ENCODE measurements around the gene WRAP53.

DNA sequence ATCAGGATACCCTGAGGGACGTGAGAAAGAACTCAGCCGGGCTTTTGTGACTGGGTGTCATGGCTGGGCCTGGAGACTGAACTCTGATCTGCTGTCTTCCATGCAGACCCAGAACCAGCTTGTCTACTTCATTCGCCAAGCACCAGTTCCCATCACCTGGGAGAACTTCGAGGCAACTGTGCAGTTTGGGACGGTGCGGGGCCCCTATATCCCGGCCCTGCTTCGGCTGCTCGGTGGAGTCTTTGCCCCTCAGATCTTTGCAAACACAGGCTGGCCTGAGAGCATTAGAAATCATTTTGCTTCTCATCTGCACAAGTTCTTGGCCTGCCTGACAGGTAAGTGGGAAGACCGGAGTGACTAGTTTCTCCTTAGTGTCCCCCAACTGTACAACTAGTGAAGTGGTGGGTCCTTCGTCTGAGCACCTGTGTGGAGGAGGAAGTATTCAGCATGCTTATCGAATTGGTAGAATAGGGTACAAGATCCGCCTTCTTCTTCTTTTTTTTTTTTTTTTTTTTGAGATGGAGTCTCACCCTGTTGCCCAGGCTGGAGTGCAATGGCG lies 44.8 kb downstream of the WRAP53 start:
- TF ChIP-seq, protein P1, sequence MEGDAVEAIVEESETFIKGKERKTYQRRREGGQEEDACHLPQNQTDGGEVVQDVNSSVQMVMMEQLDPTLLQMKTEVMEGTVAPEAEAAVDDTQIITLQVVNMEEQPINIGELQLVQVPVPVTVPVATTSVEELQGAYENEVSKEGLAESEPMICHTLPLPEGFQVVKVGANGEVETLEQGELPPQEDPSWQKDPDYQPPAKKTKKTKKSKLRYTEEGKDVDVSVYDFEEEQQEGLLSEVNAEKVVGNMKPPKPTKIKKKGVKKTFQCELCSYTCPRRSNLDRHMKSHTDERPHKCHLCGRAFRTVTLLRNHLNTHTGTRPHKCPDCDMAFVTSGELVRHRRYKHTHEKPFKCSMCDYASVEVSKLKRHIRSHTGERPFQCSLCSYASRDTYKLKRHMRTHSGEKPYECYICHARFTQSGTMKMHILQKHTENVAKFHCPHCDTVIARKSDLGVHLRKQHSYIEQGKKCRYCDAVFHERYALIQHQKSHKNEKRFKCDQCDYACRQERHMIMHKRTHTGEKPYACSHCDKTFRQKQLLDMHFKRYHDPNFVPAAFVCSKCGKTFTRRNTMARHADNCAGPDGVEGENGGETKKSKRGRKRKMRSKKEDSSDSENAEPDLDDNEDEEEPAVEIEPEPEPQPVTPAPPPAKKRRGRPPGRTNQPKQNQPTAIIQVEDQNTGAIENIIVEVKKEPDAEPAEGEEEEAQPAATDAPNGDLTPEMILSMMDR (IDR thresholded peaks at IDR 0.05; ENCODE audit: insufficient read depth, low read length, poor library complexity, severe bottlenecking), result no peak
- no peak for TF ChIP-seq EZH2phosphoT487 (conservative IDR thresholded peaks at IDR 0.05; ENCODE audit: low read length)
